Activated CD4-positive, alpha-beta T cell treated with anti-CD3 and anti-CD28 coated beads, Interleukin-2, amount 50 U/mL, for 1 hour (primary cell): Measurements from ENCODE around the gene PTPRN2.

Experiments used
- DNase-seq: peaks from one replicate; pipeline ENCODE4 v3.0.0-alpha.2; 2020

The PTPRN2 gene

GRCh38 chr7:158120316-158120715, 467.3 kb downstream of the PTPRN2 start:
- no peak for DNase-seq

- no peak for DNase-seq
These were observed 470.0 kb downstream of the PTPRN2 start for GRCh38 chr7:158117341-158118222.

- no peak for DNase-seq
These were observed 471.4 kb downstream of the PTPRN2 start for GRCh38 chr7:158116235-158116634.

DNA sequence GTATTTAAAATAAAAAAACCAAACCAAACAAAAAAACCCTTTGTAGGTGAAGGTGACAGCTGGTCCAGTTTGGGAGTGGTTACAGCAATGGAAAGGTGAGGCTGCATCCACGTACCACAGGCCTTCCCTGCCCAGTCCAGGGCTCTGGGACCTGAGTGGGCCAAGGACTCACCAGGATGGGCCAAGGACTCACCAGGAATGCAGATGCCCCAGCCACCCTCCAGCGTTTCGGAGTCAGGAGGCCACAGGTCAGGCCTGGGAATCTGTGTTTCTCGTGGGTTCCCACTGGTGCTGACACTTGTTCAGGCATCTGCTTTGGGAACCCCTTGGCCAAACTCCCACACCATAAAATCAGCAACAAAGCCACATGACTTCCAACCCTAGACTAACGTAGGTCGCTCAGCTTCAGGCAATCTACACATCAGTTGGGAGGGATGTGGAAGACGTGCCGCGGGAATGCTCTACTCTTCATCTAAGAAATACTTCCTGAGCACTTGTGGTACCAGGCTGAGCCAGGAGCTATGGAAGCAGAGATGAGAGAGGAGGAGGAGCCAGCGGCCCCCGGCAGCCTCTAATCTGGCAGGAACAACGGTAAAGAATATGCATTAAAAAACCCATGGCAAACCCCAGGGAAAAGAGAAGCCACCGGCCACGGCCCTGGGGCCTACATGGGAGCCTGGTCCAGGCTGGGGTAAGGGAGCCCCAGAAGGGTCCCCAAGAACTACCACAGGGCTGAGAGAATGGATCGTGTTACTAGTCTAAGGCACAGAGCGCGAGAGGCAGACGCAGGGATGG, 473.4 kb downstream of the PTPRN2 start:
- no peak for DNase-seq

DNA sequence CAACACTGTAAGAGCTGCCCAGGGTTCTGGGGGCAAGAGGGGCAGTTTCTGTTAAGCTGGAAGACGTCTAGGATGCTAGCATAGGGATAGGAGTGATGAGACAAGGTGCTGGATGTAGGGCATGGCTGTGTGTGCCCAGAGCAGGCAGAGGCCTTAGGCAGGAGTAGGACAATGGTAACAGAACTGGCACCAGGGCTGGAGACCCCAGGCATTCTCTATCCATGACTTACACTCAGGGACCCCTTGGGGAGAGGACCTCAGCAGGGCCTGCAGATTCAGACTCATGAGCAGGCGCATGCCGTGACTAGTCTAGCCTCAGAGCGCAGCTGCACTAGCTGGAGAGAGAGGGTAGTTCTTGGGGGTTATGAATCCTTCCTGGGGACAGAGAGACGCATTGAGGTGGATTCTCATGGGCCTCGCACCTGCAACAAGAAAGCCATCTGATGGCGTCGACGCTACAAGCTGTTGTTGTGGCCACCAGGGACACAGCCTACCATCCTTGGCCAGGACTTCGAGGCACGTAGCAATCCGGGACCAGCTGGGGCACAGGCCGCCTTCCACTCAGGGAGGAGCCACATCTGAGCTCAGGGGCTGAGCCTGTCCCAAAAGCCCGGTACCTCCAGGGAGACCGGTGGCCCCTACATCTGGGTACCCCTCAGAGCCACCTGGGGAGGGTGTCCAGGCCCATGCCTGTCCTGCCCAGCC, 474.1 kb downstream of the PTPRN2 start:
- DNase-seq, result no peak

DNA sequence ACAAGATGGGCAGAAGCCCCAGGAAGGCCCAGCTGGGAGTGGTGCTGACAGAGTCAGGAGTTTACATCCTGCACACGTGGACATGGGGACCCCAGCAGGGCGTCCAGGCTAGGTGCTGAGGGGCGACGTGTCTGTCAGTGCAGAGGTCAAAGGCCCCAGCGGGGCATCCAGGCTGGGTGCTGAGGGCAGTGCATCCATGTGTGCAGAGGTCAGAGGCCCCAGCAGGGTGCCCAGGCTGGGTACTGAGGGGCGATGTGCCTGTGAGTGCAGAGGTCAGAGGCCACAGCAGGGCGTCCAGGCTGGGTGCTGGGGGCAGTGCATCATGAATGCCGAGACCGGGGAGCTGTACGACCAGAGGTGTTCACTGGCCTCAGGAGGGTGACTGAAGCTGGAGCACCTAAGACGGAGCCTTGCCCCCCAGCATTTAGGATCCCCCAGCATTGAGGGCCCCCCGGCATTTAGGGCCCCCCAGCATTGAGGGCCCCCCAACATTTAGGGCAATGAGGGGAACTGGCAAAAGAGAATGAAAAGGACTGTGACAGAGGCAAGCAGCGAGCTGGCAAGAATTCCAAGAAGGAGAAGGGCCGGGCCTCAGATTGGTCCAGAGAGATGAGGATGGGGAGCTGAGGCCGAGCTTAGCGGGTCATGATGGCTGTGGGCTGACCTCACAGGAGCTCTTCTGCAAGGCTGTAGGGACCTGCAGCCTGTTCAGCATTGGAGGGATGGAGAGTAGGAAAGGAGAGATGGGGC, 474.9 kb downstream of the PTPRN2 start:
- no peak for DNase-seq

GRCh38 chr7:158111906-158112570, 475.6 kb downstream of the PTPRN2 start:
- DNase-seq, result no peak

- no peak for DNase-seq
These were observed 476.4 kb downstream of the PTPRN2 start for GRCh38 chr7:158111049-158111751.

GRCh38 chr7:158110661-158111048, 477.0 kb downstream of the PTPRN2 start:
- DNase-seq, result no peak

GRCh38 chr7:158110034-158110590, 477.5 kb downstream of the PTPRN2 start:
- DNase-seq, result no peak

DNA sequence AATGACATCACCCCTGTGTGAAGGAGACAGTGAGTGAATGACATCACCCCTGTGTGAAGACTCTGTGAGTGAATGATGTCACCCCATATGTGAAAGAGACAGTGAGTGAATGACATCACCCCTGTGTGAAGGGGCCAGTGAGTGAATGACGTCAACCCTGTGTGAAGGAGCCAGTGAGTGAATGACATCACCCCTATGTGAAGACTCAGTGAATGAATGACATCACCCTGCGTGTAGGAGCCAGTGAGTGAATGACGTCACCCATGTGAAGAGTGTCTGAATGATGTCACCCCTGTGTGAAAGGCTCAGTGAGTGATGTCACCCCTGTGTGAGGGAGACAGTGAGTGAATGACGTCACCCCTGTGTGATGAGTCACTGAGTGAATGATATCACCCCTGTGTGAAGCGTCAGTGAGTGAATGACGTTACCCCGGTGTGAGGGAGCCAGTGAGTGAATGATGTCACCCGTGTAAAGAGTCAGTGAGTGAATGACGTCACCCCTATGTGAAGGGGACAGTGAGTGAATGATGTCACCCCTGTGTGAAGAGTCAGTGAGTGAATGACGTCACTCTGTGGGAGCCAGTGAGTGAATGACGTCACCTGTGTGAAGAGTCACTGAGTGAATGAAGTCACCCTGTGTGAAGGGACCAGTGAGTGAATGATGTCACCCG, 478.1 kb downstream of the PTPRN2 start:
- no peak for DNase-seq

GRCh38 chr7:158108646-158109293, 478.9 kb downstream of the PTPRN2 start:
- no peak for DNase-seq

GRCh38 chr7:158107806-158108205, 479.8 kb downstream of the PTPRN2 start:
- no peak for DNase-seq

- no peak for DNase-seq
These were observed 481.4 kb downstream of the PTPRN2 start for GRCh38 chr7:158106272-158106671.

DNA sequence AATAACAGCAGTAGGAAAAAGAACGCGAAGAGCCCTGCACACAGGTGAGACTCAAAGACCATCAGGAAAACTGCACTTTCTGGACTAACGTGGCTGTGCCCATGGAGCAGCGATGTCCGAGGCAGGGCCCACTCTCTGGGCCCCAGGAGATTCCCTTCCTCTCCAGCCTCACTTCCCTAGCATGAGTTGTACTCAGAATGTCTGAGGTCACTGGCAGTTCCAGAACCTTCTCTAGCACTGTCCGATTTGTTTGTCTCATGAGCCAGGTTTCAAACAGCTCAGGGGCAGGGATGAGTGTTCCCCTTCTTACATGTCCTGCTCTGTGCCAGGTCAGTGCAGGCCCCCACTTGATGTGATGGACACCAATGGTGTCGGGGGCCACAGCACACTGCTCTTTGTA, 484.2 kb downstream of the PTPRN2 start:
- DNase-seq, result no peak

DNA sequence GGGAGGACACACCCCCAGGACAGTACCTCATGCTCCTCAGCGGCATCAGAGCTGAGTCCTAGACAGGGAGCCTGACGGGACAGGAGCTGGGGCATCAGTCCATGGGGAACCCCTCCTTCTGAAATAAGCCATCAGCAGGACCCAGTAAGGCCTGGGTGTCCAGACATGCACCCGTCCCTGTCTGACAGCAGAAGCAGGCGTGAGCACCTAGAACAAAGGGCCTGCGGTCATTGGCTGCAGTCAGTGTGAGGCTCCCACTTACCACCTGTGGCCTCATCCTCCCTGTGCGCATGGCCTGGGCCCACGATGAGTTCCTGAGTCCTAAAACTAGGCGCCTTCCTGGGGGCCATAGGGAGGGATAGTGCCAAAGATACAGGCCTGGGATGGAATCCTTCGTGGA, 484.7 kb downstream of the PTPRN2 start:
- no peak for DNase-seq

DNA sequence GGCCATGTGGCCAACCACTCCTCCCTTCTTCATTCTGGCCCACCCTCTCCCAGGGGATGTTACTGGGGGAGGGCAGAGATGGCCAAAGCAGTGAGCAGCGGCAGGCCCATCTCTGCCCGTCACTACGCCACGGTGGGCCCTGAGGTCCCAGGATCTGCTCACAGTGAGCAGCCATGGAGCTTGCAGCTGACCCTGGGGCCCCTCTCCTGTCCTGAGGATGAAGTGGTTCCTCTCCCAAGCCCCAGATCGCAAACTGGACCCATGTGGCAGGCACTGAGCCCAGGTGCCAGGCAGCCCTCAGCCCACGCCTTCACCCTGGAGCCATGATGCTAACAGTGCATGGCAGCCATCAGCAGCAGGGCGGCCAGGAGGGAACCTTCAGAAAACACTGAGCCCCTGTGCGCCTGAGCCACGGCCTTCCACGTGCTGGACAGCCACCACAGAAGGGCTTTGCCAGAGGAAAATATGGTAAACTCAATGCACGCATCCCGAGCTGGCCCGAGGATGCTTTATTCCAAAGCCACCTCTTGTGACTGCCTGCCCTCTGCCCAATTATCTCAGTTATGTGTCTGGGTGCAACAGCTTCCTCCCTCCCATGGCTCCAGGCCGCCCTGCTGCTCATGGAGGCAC, 485.7 kb downstream of the PTPRN2 start:
- DNase-seq, result no peak

DNA sequence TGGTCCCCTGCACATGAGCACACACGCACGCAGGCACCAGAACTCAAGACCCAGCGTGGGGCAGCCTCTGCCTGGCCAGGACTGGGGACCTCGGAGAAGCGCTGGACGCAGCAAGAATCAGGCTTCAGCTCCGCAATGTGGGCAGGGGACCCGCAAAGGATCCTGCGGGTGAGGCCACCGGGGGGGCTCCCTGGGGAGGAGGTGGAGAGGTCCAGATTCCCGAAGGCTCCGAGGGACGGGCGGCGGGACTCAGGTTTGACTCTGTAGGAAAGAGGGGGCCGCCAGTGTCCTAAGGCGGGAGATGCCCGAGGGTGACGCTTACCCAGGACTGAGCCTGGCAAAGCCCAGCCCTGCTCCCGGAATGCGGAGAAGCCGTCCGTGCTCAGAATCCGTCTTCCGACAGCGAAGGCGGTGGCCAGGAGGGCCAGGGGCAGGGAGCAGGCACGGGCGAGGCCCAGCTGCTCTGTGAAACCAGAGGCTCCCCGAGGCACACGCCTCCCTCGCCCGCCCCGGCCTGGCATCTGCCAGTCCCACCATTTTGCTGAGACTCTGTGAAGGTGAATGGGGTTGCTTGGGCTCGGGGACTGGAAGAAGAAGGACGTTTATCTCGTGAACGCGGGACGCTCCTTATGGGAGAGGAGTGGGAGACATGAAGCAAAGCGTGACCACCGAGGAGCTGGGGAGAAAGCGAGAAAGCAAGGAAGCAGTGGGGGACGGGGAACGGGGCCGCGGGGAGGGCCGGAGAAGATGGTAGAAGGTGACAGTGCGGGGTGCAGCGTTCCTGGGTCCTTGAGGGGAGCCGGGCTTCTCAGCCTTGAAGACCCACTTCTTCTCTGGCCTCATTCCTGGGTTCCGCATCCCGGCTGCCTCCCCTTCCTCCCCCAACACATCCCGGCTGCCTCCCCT, 489.2 kb downstream of the PTPRN2 start:
- DNase-seq, result no peak
